HG02840 (cell line): Measurements from ENCODE around the gene MAP1S.

Experiments used
- ATAC-seq: cut with Tn5 transposase; IDR thresholded peaks from one replicate; pipeline ENCODE4 v1.9.1; 2021; ENCODE audit warnings: mild to moderate bottlenecking, moderate library complexity, moderate number of reproducible peaks; ENCODE audit not compliant: unreplicated experiment, low FRiP score

Gene MAP1S

GRCh38 chr19:17727843-17728242 lies 8.6 kb downstream of the MAP1S start:
- no peak for ATAC-seq

- ATAC-seq = no peak
Measured at GRCh38 chr19:17733127-17733526, 13.8 kb downstream of the MAP1S start.

DNA sequence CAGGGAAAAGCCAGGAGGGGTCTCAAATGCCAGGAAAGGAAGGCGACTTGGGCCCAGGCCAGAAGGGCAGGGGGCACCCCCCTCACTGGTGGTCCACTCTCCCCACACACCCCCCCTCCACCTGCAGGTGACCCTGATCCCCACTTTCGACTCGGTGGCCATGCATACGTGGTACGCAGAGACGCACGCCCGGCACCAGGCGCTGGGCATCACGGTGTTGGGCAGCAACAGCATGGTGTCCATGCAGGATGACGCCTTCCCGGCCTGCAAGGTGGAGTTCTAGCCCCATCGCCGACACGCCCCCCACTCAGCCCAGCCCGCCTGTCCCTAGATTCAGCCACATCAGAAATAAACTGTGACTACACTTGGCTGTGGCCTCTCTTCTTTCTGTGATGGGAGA lies 14.9 kb downstream of the MAP1S start:
- ATAC-seq = no peak

DNA sequence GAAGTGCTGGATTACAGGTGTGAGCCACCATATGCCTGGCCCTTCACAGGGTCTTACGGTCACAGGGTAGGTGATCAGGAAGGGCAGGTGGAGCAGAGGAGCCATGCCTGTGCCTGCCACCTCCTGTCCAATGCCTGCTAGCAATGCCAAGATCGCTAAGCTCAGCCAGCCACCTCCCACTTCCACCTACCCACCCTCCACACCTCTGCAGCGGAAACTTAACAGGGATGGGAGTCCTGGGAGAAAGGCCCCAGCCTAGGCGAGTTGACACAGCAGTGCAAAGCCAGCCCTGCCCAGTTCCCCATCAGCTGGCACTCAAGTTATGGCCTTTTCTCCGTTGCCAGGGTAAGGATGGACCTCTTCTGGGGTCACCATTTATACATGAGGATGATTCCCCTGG lies 16.1 kb downstream of the MAP1S start:
- ATAC-seq = no peak

- no peak for ATAC-seq
Measured at GRCh38 chr19:17737690-17738153, 18.4 kb downstream of the MAP1S start.

GRCh38 chr19:17739121-17739875 lies 20.0 kb downstream of the MAP1S start:
- no peak for ATAC-seq

DNA sequence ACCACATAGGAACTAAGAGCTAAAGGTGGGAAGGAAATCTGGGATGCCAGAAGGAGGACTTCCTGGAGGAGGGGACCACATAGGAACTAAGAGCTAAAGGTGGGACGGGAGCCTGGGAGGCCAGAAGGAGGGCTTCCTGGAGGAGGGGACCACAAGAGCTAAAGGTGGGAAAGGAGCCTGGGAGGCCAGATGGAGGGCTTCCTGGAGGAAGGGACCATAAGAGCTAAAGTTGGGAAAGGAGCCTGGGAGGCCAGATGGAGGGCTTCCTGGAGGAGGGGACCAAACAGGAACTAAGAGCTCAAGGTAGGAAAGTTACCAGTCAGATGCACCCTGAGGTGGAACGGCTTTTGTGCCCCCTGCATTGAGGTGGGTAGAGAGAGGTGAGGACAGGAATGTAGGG lies 22.2 kb downstream of the MAP1S start:
- ATAC-seq = no peak

DNA sequence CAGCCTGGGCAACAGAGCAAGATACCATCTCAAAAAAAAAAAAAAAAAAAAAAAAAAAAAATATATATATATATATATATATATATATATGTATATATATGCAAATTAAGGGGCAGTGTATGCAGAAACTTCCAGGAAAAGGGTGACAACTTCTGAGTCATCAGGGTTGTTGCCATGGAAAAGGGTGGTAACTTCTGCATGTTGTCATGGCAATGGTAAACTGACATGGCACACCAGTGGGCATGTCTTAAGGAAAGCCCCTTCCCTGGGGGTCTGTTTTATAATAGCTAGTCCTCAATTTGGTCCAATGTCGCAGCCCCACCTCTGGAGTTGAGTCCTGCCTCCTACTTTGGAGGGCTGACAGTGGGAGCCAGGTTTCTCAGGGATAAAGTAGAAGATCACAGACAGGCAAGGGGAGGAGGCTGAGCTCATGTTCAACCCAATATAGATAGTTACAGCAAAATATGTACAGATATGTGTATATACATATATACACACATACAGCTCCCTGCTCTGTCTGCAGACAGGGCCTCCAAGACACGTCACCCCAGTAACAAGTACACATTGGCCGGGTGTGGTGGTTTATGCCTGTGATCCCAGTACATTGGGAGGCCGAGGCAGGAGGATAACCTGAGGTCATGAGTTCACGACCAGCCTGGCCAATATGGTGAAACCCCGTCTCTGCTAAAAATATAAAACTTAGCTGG lies 24.7 kb downstream of the MAP1S start:
- no peak for ATAC-seq

DNA sequence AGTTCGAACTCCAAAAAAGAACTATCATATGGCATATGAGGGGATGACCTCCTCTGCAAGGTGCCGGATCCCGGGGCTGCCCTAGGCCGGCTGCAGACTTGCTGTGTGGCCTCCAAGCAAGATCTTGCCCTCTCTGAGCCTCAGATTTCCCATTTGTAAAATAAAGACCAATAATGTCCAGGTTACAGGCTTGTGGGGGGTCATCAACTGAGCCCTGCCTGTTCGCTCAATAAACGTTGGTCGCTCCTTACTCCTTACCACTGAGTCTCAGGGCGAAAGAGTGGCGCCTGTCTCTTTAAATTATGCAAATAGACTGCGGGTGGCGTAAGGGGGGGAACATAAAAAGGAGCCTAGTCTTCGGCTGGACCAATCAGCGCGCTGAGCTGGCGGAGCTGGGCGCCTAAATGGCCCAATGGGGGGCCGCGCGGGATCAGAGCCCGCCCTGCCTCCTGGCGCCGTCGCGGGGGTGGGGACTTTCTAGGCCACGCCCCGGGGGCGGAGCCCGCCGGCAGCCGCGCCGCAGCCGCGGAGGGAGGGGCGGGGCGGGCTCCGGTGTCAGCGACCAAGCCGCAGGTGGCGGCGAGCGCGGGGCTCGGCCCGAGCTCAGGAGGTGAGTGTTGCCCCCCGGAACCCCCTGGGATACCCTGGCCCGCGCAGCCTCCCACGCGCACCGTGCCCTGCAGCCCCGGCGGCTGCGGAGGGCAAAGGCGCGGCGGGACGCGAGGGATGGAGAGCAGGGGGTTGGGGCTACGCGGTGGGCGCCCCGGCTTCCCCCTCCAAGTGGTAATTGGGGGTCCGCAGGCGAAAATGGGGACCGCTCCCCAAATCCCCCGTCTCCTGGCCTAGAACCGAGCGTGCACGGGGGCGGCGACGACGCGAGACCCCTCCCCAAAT lies 28.2 kb downstream of the MAP1S start:
- ATAC-seq = peak; percentile 66

DNA sequence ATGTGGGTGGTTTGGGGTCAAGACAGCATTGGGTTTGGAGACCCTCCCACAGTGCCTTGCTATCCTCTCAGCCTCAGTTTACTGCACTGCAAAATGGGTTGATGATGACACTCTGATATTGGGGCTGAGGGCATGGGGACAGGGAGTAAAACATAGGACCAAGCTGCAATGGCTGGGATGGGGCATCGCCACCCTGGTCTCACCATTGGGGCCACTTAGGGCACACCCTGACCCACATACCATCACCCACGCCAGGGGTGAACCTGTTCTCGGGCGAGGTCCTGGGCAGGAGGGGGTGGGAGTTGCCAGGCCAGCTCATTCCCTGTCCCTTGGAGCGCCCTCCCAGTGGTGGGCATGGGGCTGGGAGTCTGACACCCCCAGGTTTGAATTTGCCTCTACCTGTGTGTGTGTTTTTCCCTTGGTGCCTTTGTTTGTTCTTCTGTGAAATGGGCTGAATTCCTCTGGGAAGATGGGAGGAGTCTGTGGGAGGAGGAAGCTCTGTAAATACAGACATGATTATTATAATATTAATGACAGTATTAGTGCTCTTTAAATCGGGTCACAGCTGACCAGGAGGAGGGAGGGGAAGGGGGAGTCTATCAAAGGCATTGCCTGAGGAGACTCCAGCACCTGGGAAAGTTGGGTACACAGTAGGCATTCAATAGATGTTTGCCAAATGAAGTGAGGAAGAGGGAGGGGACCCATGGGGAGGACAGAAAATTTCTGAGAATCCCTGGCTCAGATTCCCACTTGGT lies 29.8 kb downstream of the MAP1S start:
- no peak for ATAC-seq

DNA sequence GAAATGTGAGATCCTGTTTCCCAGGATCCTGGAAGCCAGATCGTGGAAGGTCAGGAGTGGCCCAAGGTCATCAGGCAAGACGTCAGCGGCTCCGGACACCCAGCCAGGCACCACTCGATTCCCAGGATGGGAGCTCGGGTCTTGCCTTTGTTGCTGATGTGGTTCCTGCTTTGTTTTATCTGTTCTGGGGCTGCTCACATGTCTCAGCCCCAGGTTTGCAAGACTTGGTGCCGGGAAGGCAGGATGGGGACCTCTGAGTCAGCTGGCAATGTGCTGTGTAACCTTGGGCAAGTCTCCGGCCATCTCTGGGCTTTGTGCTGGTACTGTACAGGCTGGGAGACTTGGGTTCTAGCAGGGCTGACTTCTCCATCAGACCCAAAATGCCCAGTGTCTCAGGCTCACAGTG lies 30.6 kb downstream of the MAP1S start:
- no peak for ATAC-seq

GRCh38 chr19:17751103-17751911 lies 32.0 kb downstream of the MAP1S start, which contains the start of gene FCHO1:
Gene FCHO1, plus strand, starts transcription at chr19:17751477. Its CDS starts 3,688 bp downstream, at chr19:17755165.
- peak; percentile 24 for ATAC-seq

GRCh38 chr19:17751912-17752273 lies 32.6 kb downstream of the MAP1S start:
- ATAC-seq = no peak

- no peak for ATAC-seq
Measured at GRCh38 chr19:17752865-17753639, 33.8 kb downstream of the MAP1S start.

DNA sequence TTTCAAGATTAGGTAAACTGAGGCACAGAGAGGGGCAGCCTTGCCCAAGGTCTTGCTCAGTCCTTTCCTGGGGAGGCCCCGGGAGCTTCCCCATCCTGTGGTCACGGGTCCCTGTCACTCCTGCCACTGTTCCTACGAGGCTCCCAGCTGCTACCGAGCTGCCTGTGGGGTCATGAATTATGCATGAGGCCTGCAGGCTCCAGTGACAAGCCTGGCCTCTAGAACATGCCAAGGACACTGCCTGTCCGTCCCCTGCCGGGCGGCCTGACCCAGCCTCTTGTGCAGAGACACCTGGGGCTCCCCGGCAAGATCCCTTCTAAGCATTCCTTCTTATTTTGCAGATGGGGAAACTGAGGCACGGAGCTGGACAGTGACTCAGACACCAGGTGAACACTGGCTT lies 34.7 kb downstream of the MAP1S start:
- ATAC-seq = no peak

DNA sequence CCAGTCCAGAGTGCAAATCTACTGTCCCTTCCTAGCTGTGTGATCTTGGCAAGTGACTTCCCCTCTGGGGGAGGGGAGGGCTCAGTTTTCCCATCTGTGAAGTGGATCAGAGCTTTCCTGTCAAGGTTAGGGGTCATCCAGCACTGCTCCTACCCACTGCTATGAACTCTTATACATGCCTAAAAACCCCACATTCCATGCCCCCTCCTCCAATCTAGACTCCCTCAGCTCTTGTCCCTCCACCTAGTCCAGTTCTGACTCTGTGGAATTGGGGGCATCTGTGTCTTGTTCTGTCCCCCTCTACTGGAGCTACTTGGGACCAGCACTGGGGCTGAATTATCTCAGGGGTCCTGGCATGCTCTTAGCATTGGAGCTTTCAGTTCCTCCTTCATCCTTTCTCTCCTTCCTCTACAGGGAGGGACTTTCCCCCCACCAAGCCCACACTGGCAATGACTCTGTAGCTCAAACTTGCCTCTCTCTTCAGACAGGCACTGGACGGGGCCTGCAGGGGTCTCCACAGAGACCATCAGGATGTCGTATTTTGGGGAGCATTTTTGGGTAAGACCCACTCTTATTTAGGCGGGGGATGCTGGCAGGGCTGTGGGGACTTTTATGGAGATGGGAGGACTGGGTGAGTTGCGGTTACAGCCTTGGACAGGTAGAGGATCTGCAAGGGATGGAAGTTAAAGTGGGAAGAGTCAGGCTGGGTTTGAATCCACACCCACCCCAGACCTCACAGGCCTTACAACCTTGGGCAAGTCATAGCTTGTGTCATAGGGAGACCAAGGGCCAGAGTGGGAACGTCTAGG lies 35.6 kb downstream of the MAP1S start:
- ATAC-seq = no peak

GRCh38 chr19:17755443-17755890 lies 36.2 kb downstream of the MAP1S start:
- ATAC-seq = no peak
